GM12801 (cell line): ENCODE data around the gene BCL2.

Experiments
- TF ChIP-seq, protein P1 (sequence below): IDR thresholded peaks from one replicate; pipeline ENCODE4 v1.5.1; 2011; ENCODE audit warnings: control low read depth; ENCODE audit not compliant: insufficient read length; ENCODE audit errors: extremely low read depth

The BCL2 gene

DNA sequence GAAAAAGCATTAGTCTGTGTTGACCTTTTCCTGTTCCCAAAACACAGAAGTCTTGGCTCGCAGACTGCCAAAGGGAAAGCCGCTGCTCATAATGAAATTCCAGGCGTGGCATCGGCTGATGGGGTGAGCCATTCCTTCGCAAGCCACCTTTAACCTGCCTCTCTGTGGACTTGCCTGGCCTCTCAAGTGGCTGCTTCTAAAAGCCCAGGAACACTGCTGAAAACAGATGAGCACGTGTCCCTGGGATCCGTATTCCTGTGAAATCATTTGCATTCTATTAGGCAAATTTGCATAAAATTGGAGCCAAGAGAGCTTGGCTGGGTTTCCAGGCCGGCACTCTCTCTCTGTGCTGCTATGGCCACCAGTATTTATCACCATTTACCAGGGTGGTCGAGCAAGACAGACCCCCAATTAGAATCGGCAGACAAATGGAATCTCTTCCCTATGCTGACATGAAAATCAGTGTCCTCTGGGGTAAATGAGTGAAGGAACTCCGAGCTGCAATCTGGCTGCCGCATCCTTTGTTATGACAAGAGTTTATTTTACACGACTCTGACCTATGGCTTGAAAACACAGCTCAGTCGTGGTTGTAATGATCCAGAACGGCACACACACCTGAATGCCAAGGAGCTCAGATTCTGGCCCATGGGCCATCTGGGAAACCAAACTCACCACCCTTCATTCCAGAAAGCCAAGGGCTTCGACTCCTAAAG is 21.7 kb downstream of the BCL2 start:
- TF ChIP-seq, protein P1, sequence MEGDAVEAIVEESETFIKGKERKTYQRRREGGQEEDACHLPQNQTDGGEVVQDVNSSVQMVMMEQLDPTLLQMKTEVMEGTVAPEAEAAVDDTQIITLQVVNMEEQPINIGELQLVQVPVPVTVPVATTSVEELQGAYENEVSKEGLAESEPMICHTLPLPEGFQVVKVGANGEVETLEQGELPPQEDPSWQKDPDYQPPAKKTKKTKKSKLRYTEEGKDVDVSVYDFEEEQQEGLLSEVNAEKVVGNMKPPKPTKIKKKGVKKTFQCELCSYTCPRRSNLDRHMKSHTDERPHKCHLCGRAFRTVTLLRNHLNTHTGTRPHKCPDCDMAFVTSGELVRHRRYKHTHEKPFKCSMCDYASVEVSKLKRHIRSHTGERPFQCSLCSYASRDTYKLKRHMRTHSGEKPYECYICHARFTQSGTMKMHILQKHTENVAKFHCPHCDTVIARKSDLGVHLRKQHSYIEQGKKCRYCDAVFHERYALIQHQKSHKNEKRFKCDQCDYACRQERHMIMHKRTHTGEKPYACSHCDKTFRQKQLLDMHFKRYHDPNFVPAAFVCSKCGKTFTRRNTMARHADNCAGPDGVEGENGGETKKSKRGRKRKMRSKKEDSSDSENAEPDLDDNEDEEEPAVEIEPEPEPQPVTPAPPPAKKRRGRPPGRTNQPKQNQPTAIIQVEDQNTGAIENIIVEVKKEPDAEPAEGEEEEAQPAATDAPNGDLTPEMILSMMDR = no peak

DNA sequence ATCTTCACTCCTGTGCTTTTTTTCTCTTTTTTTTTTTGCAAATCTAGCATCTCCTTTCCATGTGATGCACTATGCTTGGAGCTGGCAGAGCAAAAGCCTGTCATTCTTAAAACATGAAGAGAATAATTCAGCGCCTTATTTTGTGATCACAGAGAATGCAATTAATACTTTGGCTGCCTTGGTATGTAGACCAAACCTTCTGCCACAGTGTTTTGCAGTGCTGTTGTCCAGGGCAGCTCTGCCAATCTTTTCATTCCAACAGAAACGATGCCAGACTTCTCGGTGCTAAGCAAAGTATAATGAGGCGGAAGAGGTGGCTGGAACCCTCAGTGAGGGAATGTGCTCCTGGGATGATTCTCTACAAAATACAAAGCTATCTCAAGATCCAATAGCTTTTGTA is 25.6 kb downstream of the BCL2 start:
- TF ChIP-seq, protein P1 = no peak

DNA sequence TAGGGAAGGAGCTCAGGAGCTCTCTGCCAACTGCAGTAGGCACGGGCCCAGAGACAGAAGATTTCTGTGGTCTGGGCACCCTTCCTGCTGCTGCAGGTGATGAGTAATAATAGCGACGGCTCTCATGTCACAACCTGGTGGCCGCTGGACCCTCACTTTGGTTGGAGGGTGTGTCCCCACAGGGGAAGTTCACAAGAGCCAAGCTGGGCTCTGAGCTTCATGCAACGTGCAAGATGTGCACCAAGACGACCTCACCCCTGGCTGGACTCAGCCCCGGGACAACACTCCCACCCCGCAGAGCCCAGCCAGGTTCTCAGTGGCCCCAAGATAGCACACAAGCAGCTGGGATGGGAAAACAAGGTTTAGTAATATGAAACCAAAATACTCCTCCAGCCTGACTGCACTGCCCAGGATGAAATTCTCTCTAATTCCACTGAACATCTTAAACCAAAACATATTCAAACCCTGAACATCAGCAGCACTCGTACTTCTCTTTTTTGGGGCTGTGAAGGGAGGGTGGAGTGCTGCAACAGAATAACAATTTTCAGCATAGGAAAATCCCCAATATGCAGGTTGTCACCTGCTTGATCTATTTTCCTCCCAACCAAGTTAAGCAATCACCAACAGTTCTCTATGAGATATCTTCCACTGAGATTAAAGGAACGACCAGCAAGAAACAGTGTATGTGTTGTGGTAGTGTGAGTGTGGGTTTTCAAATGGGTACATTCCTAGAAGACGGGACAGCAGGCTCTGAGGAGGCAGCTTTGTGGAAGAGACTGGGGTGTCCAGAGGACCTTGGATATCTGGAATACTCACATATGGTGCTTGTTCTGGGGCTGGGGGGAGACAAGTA is 26.5 kb downstream of the BCL2 start:
- TF ChIP-seq, protein P1 = no peak

DNA sequence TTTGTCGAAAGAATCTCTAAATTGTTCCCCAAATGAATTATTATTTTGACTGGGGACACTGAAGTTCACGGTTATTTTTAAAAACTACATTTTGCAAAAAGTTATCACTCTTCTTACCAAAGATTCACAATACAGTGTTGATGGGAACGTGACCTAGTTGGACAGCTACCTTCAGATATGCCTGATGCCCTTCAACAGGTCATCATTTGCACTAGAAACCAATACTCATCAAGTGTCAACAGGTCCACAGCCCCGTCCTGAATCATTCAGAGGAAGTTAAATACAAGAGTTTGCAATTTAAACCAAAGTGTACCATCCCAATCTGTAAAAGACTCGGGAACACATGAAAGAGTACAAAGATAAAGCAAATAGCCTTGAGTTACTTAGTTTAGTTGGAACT is 28.3 kb downstream of the BCL2 start:
- TF ChIP-seq, protein P1 = no peak

DNA sequence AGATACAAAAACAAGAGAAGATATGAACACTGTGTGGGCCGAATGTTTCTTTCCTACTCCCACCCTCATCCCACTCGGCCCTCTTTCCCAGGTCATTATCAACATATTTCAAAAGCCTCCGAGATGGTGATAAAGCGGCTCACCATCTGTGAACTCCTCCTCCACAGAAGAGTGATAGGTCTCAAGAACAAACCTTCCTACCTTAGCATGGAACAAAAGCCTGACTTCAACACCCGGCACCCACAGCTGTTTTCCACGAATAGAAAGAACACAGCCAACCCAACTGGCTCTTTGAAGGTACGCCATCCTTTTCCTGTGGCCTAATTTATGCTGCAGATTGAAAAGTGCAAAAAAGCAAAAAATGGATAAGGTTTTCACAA is 28.8 kb downstream of the BCL2 start:
- TF ChIP-seq, protein P1 = no peak

DNA sequence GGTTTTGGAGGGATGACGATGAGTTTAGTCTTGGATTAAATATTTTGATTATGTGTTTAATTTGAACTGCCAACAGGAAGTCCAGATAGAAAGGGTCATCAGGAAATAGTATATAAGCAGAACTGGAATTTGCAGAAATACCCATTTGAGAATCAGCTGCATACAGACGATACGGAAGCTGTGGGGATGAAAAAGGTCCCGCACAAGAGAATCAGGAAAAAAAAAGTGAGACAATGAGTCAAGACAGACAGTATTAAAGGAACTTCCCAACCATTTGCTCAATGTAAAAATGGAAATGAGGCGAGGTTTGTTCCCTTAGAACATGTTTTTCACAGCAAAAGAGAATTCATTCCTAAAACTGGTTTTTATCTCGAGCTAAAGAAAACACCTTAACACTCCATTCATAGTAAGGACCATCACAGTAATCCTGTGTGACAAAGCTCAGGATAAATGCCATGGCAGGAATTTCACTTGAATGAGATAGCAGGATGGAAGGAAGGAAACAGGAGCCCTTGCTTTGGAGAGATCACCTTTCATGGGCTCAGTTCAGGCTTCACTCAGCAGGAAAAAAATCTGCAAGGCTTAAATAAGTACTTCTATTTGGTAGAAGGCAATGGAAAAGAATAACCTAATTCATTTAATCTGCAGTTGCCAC is 29.3 kb downstream of the BCL2 start:
- TF ChIP-seq, protein P1 = no peak

DNA sequence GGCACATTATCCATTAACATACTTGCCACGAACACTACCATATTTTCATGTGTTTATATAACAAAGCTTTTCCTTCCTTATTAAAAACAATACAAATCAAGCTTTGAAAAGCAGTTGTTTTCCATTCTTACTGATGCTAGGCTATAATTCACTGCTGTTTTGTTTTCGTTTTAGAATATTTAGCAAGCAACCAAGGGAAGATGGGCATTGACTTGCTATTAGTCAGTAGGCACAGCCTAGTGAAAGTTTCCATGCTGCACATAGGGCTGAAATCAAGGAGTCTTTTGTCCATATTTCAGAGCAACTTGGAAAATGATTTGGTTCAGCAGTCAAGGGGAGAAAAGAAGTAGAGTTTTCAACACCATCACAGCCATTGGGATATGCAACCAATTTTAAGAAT is 31.3 kb downstream of the BCL2 start:
- TF ChIP-seq, protein P1 = no peak
